ENCODE data around the gene GLP1R.

The GLP1R gene

GRCh38 chr6:39088331-39088730, 39.8 kb downstream of the GLP1R start:
- no peak for DNase-seq

GRCh38 chr6:39090036-39090435, 41.5 kb downstream of the GLP1R start:
- DNase-seq, result no peak
- Histone ChIP-seq H3K36me3 (no peaks in the 10 kb centered on the region), H3K27ac (no peak overlapping the region), H3K9me3 (ENCODE audit: severe bottlenecking) (no peaks in the 10 kb centered on the region), H3K27me3 (ENCODE audit: insufficient read depth, low read depth, severe bottlenecking) (no peaks in the 10 kb centered on the region), H3K4me3 (ENCODE audit: low read depth, low read length) (no peak overlapping the region)
- TF ChIP-seq CTCF (IDR thresholded peaks at IDR 0.05; ENCODE audit: low read depth, low read length), result no peak

More at GRCh38 chr6:39088331-39088730, 39.8 kb downstream of the GLP1R start:
- Histone ChIP-seq H3K4me3 (ENCODE audit: low read depth, low read length) (no peak overlapping the region), H3K36me3 (no peaks in the 10 kb centered on the region), H3K9me3 (ENCODE audit: severe bottlenecking) (no peaks in the 10 kb centered on the region), H3K27ac (no peak overlapping the region), H3K27me3 (ENCODE audit: insufficient read depth, low read depth, severe bottlenecking) (no peaks in the 10 kb centered on the region)
- 0 out of 2 replicates have a peak, but pooled peaks have one; percentile 30 for TF ChIP-seq CTCF (IDR thresholded peaks at IDR 0.05; ENCODE audit: low read depth, low read length)

- H3K27ac ChIP-seq, result no peak overlapping the region
- no peaks in the 10 kb centered on the region for H3K9me3 ChIP-seq (ENCODE audit: severe bottlenecking)
- H3K4me3 ChIP-seq (ENCODE audit: low read depth, low read length), result no peak overlapping the region
- H3K36me3 ChIP-seq, result no peaks in the 10 kb centered on the region
- no peak for DNase-seq
- TF ChIP-seq CTCF (IDR thresholded peaks at IDR 0.05; ENCODE audit: low read depth, low read length), result no peak
- H3K27me3 ChIP-seq (ENCODE audit: insufficient read depth, low read depth, severe bottlenecking), result no peaks in the 10 kb centered on the region
Observed at GRCh38 chr6:39091220-39091619, 42.6 kb downstream of the GLP1R start.

- peak; percentile 73 for TF ChIP-seq CTCF (IDR thresholded peaks at IDR 0.05; ENCODE audit: low read depth, low read length)
- Histone ChIP-seq H3K9me3 (ENCODE audit: severe bottlenecking) (no peaks in the 10 kb centered on the region), H3K4me3 (ENCODE audit: low read depth, low read length) (no peak overlapping the region), H3K27ac (peak overlapping the region; percentile 33), H3K27me3 (ENCODE audit: insufficient read depth, low read depth, severe bottlenecking) (no peaks in the 10 kb centered on the region), H3K36me3 (no peaks in the 10 kb centered on the region)
- peak; percentile 83 for DNase-seq
Observed at GRCh38 chr6:39092124-39092523, 43.5 kb downstream of the GLP1R start.

- no peak for TF ChIP-seq CTCF (IDR thresholded peaks at IDR 0.05; ENCODE audit: low read depth, low read length)
- H3K27ac ChIP-seq, result no peak overlapping the region
- no peaks in the 10 kb centered on the region for H3K36me3 ChIP-seq
- no peaks in the 10 kb centered on the region for H3K9me3 ChIP-seq (ENCODE audit: severe bottlenecking)
- H3K4me3 ChIP-seq (ENCODE audit: low read depth, low read length), result no peak overlapping the region
- H3K27me3 ChIP-seq (ENCODE audit: insufficient read depth, low read depth, severe bottlenecking), result no peaks in the 10 kb centered on the region
- DNase-seq, result no peak
Observed at GRCh38 chr6:39093149-39093708, 44.6 kb downstream of the GLP1R start.

GRCh38 chr6:39095578-39095977, 47.0 kb downstream of the GLP1R start:
- TF ChIP-seq CTCF (IDR thresholded peaks at IDR 0.05; ENCODE audit: low read depth, low read length), result no peak

More at GRCh38 chr6:39095578-39095977, 47.0 kb downstream of the GLP1R start:
- Histone ChIP-seq H3K27me3 (ENCODE audit: insufficient read depth, low read depth, severe bottlenecking) (no peaks in the 10 kb centered on the region), H3K27ac (no peak overlapping the region), H3K36me3 (no peaks in the 10 kb centered on the region), H3K9me3 (ENCODE audit: severe bottlenecking) (no peaks in the 10 kb centered on the region), H3K4me3 (ENCODE audit: low read depth, low read length) (no peak overlapping the region)
- DNase-seq, result no peak

Measured in WERI-Rb-1 (cell line).